Measurements from ENCODE around the gene NDFIP2. TPM values are rescaled to one million over a fixed set of nuclear protein-coding genes. Genes with fewer than 3 reads are reported as not detected.

Gene NDFIP2
- polyA plus RNA-seq, 2 of the 4 experiments (the other 2 are of a cell fraction) = 23.2 to 39.9 TPM

DNA sequence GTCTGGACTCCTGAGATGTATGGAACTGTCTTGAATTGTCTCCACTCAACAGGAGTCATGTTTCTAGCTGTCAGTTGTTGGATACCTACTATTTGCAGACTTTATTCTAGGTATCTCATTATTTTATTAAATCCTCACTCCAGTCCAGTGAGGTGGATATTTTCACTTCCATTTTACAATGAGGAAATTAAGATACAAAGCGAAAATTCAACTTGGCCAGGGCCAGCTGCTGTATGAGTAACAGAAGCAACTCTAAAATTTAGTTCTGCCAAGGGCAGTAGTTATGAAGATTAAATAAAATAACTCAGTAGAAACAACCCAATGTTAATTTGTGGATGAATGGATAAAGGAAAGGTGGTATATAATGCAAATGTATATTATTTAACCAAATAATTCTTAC, 12.6 kb upstream of the NDFIP2 start:
- H3K4me1 ChIP-seq = no peaks in the 10 kb centered on the region
- WGBS (ENCODE audit: missing lambda C conversion rate) = 65% methylated on average over 1 of the region's 1 CpG

GRCh38 chr13:79468819-79469218, 12.1 kb upstream of the NDFIP2 start:
- FAIRE-seq (no peak), DNase-seq (ENCODE audit: low read depth in 1 of 2, low spot score in 1 of 2) (no peak), ATAC-seq (no peak)
- ChIA-PET CTCF (no interaction called here), POLR2A (no interaction called here)
- no peaks in the 10 kb centered on the region for H3K4me1 ChIP-seq
- no peak overlapping the region for H3K4me2 ChIP-seq
- H3K4me3 ChIP-seq = no peak overlapping the region
- TF ChIP-seq MAZ (IDR thresholded peaks at IDR 0.05; ENCODE audit: borderline replicate concordance, low read depth, low read length) (no peak), JUNB (IDR thresholded peaks at IDR 0.05) (no peak), ZFP36 (IDR thresholded peaks at IDR 0.05; ENCODE audit: borderline replicate concordance, partially characterized antibody) (no peak), HDAC2 (IDR thresholded peaks at IDR 0.05) (no peak), TFCP2L1 (CRISPR knock-in tag; IDR thresholded peaks at IDR 0.05) (no peak), JUN (IDR thresholded peaks at IDR 0.05) (no peak), EHMT2 (IDR thresholded peaks at IDR 0.05; ENCODE audit: low read depth) (no peak), FOSB (CRISPR knock-in tag; IDR thresholded peaks at IDR 0.05) (no peak), RFX5 (IDR thresholded peaks at IDR 0.05) (no peak), HOXB5 (CRISPR knock-in tag; IDR thresholded peaks at IDR 0.05) (no peak)
- TF ChIP-seq, protein P1, sequence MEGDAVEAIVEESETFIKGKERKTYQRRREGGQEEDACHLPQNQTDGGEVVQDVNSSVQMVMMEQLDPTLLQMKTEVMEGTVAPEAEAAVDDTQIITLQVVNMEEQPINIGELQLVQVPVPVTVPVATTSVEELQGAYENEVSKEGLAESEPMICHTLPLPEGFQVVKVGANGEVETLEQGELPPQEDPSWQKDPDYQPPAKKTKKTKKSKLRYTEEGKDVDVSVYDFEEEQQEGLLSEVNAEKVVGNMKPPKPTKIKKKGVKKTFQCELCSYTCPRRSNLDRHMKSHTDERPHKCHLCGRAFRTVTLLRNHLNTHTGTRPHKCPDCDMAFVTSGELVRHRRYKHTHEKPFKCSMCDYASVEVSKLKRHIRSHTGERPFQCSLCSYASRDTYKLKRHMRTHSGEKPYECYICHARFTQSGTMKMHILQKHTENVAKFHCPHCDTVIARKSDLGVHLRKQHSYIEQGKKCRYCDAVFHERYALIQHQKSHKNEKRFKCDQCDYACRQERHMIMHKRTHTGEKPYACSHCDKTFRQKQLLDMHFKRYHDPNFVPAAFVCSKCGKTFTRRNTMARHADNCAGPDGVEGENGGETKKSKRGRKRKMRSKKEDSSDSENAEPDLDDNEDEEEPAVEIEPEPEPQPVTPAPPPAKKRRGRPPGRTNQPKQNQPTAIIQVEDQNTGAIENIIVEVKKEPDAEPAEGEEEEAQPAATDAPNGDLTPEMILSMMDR (IDR thresholded peaks at IDR 0.05) = no peak
- no peaks in the 10 kb centered on the region for H3K9me3 ChIP-seq
- no peak overlapping the region for H3K27ac ChIP-seq
- 51% methylated on average over 3 of the region's 3 CpGs for WGBS (ENCODE audit: missing lambda C conversion rate)

More for the DNA sequence above, 12.6 kb upstream of the NDFIP2 start:
- Histone ChIP-seq H3K4me2 (no peak overlapping the region), H3K27ac (no peak overlapping the region), H3K9me3 (no peaks in the 10 kb centered on the region), H3K4me3 (no peak overlapping the region)
- FAIRE-seq = no peak
- TF ChIP-seq RAD21 (conservative IDR thresholded peaks at IDR 0.05 in 1 of 2, IDR thresholded peaks at IDR 0.05 in 1 of 2) = no peak
- TF ChIP-seq, protein P2, sequence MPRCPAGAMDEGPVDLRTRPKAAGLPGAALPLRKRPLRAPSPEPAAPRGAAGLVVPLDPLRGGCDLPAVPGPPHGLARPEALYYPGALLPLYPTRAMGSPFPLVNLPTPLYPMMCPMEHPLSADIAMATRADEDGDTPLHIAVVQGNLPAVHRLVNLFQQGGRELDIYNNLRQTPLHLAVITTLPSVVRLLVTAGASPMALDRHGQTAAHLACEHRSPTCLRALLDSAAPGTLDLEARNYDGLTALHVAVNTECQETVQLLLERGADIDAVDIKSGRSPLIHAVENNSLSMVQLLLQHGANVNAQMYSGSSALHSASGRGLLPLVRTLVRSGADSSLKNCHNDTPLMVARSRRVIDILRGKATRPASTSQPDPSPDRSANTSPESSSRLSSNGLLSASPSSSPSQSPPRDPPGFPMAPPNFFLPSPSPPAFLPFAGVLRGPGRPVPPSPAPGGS (IDR thresholded peaks at IDR 0.05) = no peak
- TF ChIP-seq FOXS1 (CRISPR knock-in tag; IDR thresholded peaks at IDR 0.05) = no peak
- no peak for TF ChIP-seq CHD4 (IDR thresholded peaks at IDR 0.05; ENCODE audit: borderline replicate concordance)
- TF ChIP-seq NPAS2 (CRISPR knock-in tag; IDR thresholded peaks at IDR 0.05; ENCODE audit: borderline replicate concordance) = no peak
- no peak for TF ChIP-seq EHF (CRISPR knock-in tag; IDR thresholded peaks at IDR 0.05)
- no peak for TF ChIP-seq RCOR1 (IDR thresholded peaks at IDR 0.05; ENCODE audit: low read depth, low read length)
- no peak for TF ChIP-seq E2F6 (IDR thresholded peaks at IDR 0.05; ENCODE audit: borderline replicate concordance, low read depth)
- no peak for TF ChIP-seq NR3C1 (IDR thresholded peaks at IDR 0.05)
- TF ChIP-seq HOXB5 (CRISPR knock-in tag; IDR thresholded peaks at IDR 0.05) = no peak
- no peak for TF ChIP-seq ZNF302 (CRISPR knock-in tag; IDR thresholded peaks at IDR 0.05)
- TF ChIP-seq KDM1A (IDR thresholded peaks at IDR 0.05; ENCODE audit: low read depth) = no peak
- TF ChIP-seq, protein P3, sequence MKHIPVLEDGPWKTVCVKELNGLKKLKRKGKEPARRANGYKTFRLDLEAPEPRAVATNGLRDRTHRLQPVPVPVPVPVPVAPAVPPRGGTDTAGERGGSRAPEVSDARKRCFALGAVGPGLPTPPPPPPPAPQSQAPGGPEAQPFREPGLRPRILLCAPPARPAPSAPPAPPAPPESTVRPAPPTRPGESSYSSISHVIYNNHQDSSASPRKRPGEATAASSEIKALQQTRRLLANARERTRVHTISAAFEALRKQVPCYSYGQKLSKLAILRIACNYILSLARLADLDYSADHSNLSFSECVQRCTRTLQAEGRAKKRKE (CRISPR knock-in tag; IDR thresholded peaks at IDR 0.05; ENCODE audit: low read depth) = no peak
- TF ChIP-seq, protein P1 (IDR thresholded peaks at IDR 0.05) = no peak
- TF ChIP-seq BHLHE40 (IDR thresholded peaks at IDR 0.05; ENCODE audit: low read depth, low read length) = no peak
- ChIA-PET CTCF (no interaction called here), POLR2A (no interaction called here)
- DNase-seq (ENCODE audit: low read depth in 1 of 2, low spot score in 1 of 2) = no peak
- no peak for ATAC-seq

Data from A549 (cell line).